ENCODE data around the gene AGAP1.

Gene AGAP1

DNA sequence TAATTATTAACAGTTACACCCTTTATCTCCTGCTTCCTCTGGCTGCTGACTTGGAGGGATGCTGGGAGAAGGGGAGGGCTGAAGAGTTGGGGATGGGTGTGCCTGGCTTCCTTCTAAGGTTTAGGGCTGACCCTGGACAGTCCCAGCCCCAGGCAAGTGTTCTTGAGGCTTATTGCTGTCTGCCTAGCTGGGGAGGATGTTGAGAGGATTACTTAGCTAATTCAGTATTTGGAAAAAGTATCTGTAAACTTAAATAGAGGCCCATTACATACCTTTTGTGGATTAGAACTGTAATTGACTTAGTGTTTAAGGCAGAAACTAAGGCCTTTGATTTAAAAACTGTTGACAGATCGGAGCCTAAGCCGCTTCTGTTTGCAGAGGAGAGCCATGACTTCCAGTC, 67.6 kb downstream of the AGAP1 start:
- TF ChIP-seq, protein P1, sequence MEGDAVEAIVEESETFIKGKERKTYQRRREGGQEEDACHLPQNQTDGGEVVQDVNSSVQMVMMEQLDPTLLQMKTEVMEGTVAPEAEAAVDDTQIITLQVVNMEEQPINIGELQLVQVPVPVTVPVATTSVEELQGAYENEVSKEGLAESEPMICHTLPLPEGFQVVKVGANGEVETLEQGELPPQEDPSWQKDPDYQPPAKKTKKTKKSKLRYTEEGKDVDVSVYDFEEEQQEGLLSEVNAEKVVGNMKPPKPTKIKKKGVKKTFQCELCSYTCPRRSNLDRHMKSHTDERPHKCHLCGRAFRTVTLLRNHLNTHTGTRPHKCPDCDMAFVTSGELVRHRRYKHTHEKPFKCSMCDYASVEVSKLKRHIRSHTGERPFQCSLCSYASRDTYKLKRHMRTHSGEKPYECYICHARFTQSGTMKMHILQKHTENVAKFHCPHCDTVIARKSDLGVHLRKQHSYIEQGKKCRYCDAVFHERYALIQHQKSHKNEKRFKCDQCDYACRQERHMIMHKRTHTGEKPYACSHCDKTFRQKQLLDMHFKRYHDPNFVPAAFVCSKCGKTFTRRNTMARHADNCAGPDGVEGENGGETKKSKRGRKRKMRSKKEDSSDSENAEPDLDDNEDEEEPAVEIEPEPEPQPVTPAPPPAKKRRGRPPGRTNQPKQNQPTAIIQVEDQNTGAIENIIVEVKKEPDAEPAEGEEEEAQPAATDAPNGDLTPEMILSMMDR (conservative IDR thresholded peaks at IDR 0.05; ENCODE audit: low read depth, low read length), result no peak
- no peak overlapping the region for H3K4me3 ChIP-seq (ENCODE audit: low read depth, low read length)
- DNase-seq (ENCODE audit: low read depth), result no peak

DNA sequence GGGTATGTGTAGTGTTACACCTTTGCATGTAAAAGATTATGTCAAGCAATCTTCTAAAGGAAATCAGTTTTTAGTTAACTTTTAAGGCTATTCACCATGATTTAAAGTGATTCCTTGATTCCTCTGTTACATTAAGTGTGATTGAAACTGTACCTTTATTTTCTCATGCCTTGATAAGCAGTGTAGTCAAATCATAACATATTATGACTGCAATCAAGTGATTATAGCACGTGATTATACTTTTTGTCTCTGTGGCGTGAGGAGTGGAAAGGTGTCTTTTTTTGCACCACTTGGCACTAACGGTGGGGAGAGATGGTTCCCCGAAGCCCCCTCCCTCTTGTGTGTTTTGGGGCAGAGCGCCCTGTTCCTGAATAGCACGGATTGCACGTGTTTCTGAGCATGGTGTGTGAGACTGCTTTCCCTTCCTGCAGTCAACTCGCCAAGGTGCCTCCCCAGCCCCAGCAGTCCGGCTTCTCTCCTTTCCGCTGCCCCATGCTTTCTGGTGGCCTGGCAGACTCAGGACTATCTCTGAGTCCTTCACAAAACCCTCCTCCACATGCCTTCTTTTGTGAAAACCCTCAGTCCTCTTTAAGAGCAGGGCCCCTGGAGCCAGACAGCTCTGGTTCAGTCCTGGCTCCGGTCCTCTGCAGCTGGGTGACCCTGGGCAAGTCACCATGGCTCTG, 68.4 kb downstream of the AGAP1 start:
- DNase-seq (ENCODE audit: low read depth), result no peak
- no peak overlapping the region for H3K4me3 ChIP-seq (ENCODE audit: low read depth, low read length)
- TF ChIP-seq, protein P1 (conservative IDR thresholded peaks at IDR 0.05; ENCODE audit: low read depth, low read length), result no peak

DNA sequence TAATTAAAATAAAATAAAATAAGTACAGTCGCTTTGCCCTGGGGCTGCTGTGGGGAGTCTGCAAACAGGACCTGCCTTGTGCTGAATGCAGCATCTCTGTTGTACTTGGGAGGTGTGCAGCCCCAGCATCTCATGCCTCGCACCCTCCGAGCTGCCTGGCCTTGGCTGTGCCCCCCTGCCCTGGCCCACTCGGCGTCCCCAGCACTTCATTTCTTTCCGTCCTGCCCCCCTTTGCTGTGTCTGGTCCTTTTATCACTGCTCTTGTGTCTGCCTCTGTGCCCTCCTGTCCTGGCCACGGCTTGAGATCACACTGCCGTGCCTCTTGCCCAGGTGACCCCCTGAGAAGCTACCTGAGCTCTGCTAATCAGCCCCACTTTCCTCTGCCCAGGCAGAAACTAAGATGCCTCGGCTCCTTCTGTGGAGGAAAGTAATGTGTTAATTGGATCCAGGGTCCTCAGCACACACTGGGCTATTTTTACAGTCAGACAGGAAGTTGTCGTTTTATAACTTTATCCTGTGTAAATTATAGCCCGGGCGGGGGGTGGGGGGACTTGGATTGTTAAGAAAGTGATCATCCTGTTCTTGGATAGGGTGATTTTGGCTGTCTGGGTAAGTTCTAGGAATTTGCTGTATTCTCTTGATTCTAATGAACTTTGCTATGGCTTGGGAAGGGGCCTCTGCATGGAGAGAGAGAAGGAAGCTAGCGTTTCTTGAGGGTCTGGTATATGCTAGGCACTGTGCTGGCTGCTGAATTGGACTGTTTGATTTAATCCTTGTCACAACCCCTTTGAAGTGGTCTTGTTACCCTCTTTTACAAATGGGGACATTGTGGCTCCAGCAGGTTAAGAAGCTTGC, 69.4 kb downstream of the AGAP1 start:
- TF ChIP-seq, protein P1 (conservative IDR thresholded peaks at IDR 0.05; ENCODE audit: low read depth, low read length), result no peak
- no peak overlapping the region for H3K4me3 ChIP-seq (ENCODE audit: low read depth, low read length)
- DNase-seq (ENCODE audit: low read depth), result no peak

DNA sequence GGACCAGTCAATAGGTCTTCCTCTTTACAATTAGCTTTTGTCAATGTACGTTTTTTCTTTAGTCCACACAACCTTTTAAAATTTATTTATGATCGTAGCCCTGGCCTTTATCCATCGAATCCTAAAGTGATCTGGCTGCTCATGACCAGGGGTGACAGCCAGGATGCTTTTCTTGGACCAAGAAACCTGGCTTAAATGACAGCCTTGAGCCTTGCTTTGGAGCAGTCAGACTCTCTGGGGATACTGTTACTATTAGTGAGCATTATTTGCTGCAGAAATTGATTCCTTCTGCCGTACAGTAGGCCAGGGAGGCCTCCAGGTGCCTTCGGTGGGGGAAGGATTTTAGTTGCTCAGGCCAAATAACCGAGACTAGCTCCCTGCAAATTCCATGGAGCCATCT, 70.2 kb downstream of the AGAP1 start:
- no peak for DNase-seq (ENCODE audit: low read depth)
- TF ChIP-seq, protein P1 (conservative IDR thresholded peaks at IDR 0.05; ENCODE audit: low read depth, low read length), result no peak

DNA sequence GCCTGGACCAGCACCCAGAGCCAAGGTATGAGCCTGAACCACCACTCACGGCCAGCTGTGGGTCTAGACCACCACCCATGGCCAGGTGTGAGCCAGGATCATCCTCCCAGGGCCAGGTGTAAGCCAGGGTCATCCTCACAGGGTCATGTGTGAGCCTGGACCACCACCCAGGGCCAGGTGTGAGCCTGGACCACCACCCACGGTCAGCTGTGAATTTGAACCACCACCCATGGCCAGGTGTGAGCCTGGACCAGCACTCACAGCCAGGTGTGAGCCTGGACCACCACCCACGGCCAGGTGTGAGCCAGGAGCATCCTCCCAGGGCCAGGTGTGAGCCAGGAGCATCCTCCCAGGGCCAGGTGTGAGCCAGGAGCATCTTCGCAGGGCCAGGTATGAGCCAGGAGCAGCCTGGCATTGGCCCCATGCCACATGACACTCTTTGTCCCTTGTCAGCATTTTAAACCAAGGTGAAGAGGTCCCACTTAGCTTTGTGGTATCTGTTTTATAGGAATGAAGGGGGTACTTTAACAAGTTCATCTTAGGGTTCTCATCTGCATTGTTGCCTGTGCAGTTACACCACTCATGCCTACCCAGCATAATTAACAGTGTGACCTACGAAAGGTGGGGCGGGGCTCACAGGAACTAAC, 71.2 kb downstream of the AGAP1 start:
- DNase-seq (ENCODE audit: low read depth), result no peak
- no peak overlapping the region for H3K4me3 ChIP-seq (ENCODE audit: low read depth, low read length)
- TF ChIP-seq, protein P1 (conservative IDR thresholded peaks at IDR 0.05; ENCODE audit: low read depth, low read length), result no peak

More for the DNA sequence above, 70.2 kb downstream of the AGAP1 start:
- no peak overlapping the region for H3K4me3 ChIP-seq (ENCODE audit: low read depth, low read length)

DNA sequence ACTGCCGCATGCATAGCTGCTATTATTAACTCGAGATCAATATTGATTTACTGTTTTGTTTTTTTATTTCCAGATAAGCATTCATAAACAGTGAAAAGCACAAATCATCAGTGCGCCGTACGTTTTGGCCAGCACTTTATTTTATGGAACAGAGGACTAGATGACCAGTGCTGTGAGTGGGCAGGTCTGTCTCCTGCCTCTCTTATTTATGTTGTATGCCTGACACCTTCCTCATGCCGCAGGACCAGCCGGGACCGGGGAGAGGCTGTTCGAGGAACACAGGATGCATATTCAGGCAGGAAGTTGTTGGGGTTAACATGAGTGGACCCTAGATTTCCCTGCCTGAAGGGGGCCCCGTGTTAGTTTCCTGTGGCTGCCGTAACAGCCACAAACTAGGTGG, 72.6 kb downstream of the AGAP1 start:
- H3K4me3 ChIP-seq (ENCODE audit: low read depth, low read length), result no peak overlapping the region
- TF ChIP-seq, protein P1 (conservative IDR thresholded peaks at IDR 0.05; ENCODE audit: low read depth, low read length), result no peak
- DNase-seq (ENCODE audit: low read depth), result no peak
